Fibroblast of skin of right biceps (primary cell): Measurements from ENCODE around the gene AMMECR1.

Experiments used
- DNase-seq: peaks from one replicate; pipeline ENCODE4 v3.0.0-alpha.2; 2013

Gene AMMECR1

DNA sequence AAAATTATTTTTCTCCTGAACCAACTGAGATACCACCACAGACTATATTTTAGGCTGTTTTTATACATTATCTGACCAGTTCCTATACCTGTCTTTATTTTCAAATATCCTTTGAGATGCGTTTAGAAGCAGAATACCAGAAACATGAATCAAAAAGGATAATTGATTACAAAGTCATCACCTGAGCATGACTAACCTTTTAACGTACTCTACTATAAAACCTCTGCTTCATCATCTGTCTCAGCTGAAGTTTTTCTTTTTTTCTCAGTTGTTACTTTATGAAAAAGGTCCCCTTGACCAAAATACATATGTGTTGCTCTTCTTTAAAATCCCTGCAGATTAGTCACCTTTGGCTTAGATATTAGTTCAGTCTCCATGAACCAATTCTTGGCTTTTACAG is 109.8 kb downstream of the AMMECR1 start:
- peak; percentile 5 for DNase-seq

DNA sequence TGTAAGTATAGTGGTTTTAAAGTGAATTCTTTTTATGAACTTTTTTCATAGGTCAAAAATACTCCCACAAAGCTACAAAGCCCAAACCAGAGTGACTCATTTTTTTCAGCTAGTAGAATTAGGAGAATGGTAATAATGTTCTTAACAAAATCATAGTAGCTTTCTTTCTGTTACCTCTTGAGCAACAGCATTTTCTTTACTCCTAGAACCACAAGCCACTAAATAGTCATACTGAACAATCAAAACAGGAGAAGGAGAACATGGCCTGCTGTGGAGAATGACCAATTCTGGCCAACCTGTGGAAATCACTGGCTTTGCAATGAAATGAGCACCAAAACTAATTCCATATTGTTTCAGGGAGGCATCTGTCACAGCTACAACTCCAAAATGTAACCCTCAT is 112.9 kb downstream of the AMMECR1 start:
- peak; percentile 79 for DNase-seq

DNA sequence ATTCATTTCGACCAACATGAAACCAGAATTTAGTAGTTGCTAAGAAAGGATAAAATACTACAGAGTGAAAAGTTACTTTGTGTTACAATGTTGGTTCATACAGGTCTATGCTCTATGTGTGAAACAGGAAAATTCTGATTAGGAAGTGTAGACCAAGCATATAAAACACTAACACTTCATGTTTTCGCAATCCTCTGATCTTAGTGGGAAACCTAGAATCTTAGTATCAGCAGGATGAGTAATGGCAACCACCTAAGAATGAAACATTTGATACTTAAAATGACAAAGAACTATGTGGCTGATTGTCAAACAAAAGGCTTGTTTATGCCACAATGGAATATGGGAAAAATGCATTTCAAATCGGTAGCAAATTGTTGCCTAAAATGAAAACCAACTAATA is 116.1 kb downstream of the AMMECR1 start:
- DNase-seq: no peak

DNA sequence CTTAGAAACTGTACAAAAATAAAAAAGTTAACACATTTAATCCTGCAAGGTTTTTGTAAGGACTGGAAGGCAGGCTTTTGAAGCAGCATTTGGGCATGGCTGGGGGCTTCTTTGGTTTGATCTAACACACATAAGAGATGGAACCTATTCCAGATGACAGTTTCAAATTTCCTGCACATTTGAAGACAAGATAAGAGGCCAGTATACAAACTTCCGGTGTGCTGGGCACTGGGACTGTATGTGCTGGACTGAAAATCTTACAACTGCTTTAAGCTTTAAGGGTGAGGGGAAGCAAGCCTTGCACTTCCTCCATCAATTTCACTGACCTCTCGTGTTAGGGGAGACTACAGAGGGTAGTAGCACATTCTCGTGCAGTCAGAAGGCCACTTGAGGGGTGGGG is 122.9 kb downstream of the AMMECR1 start:
- DNase-seq: no peak

DNA sequence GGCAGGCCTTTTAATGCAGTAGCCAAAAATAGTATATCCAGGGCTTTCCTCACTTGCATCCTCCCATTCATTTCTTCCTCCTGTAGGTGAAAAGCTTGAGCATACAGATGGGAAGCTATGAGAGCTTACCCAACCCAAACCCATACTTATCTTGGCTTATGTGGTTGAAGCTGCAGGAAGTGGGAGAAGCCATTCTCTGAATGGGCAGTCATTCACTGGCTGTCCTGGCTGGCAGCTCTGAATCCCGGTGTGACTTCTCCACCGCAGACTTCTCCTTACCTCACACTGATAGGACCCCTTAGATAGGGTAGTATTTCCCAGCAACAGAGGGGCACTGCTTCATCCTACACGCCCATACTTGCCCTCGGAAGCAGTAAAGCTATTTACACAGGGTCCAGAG is 125.4 kb downstream of the AMMECR1 start:
- no peak for DNase-seq

DNA sequence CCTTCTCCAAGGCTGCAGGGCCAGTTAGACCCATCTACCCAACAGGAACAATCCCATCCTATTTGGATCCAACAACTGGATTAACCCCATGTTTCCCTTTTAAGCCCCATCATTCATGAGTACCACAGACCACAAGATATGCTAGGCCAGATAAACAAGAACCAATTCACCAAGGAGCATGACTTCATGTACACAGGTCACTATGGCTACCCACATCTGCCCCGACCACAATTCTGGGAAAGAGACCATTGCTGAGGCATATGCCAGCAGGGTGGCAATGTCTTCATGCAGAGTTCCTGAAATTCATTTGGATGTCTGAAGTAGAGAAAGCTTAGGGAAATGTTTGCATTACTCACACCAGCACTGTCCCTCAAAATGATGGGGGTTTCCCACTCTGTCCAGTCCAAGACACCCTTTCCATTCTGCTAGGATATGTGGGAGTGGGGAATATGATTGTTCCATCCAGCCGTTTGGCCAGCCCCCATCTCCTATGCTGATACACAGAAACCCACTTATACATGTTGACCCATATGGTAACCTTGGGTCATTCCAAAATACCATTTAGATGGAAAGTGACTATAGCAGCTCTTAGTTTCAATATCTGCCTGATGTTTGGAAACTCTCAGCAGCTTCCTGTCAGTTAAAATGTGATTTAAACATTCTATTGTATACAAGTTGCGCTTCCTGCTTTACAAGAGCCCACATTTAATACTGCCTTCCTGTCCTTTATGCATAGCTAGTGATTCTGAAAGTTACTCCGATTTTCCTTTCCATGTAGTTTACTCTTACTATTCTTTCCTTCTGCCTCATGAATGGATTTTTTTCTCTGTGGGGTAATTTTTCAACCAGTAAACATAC is 129.0 kb downstream of the AMMECR1 start:
- no peak for DNase-seq

DNA sequence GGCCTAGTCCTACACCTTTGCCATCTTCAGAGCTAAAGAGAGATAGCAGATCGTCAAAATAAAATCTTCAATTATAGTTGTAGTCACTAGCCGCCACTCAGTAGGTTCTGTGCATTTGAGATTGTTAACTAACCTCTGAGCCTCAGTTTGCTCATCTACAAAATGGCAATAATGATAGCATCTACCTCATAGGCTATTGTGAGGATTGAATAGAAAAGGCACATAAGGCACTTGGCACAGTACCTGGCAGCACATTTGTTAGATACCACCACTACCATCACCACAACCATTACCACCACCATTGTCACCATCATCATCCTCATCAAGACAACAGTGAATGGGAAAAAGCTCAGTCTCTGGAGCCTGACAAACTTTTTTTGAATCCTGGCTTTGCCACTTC is 134.6 kb downstream of the AMMECR1 start:
- DNase-seq: no peak

DNA sequence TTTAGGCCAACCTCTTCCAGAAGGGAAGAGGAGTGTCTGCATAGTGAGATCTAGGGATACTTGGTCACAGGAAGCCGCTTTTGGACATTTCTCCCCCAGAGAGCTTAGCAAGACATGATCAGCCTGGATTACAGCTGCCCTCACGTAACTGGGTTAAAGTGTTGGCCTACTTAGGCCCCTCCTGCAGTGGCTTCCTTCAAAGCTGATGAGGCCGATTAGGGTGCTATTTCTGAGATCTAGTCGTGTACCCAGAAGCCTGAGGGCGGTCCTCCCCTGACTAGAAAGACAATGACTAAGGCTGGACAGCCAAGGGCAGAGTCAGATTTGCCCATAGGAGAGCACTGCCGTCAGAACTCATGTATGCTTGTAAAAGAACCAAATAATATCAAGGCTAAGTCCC is 135.0 kb downstream of the AMMECR1 start:
- DNase-seq: no peak

DNA sequence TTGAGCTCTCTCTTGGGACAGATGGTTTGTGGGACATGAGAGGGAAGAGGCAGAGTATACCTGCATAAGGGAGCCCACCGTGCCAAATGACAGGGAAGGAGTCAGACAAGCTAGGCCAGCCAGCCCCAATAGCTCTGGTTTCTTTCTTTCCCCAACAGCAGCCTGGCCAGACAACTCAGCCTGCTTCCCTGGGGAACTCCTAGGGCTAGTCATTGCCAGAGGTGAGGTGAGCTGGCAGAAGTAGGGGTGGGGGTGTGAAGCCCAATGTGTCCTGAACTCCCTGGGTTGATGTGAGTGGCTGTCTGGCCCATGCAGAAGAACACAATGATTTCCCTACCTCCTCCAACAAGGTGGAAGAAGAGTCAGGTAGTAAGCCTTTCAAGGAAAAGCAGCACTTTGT is 135.5 kb downstream of the AMMECR1 start:
- peak; percentile 38 for DNase-seq

DNA sequence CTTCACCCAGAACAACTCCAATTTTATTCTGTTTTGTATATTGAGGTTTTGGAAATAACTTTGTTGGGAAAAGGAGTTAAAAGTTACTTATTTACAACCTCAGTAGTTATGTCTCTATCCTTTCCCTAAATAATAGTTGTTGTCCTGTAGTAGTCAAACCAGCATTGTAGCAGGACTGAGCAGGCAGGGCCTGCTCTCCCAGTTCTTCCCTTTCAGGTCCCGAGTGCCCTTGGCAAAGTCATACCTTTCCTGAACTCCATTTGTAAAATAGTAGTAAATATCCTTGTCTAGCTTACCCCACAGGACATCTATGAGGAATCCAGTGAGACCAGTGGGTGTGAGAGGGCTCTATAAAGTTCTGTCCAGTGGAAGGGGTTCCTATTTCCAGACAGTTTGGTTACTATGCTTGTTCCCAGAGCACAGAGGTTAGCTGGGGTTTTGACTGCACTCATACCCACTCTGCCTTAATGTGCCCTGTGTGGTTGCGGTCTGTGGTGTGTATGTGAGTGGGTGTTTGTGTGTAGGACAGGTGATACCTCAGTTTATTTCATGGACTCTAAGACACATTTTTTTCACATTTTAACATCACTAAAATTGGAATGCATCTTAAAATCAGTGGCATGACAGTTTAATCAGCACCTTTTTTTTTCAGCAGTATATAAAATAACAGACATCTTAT is 136.3 kb downstream of the AMMECR1 start:
- no peak for DNase-seq

DNA sequence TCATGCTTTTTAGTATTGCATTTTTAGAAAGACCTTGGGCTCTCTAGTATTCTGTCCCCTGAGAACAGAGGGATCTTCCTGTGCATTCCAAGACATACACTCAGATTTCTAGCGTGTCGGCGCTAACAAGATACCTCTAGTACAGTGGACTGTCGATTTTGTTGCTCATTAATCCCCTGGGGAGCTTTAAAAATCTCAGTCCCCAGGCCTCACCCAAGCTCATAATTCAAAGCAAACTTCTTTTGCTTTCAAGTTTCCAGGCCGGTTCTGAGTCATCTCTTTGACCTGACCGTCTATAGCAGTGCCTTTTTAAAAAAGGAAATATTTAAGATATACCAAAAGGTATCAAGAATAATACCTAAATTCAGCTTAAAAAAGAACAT is 137.0 kb downstream of the AMMECR1 start:
- peak; percentile 85 for DNase-seq

DNA sequence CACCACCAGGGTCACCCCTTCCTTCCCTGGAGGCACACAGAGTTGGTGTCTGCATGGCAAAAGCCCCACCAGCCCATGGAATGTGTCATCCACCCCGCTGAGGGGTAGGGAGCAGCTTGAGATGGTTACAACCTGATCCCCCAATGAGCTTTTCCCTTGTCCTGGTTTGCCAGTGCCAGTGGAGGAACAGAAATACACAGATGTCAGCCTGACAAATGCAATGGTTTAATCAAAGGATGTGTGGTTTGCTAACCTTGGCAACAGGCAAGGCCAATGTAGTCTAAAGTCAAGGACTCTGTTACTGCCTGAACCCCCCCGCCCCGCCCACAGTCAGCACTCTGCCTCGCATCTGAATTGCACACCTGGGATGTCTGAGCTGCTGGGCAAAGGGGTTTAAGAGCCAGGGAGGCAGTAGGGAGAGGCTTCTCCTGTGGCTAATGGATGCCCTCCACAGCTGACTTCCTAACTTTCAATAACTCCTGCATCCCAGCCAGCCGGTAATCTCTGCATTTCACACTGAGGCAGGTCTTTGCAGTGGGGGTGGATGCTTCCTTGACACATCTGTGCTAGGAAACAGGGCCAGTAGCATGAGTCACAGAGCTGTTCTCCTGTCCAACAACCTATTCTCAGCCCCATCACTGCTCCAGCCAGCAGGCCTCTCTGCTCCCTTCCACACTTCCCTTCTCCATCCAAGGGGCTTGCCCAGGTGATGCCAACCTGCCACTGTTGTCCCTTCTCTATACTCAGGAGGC is 137.5 kb downstream of the AMMECR1 start:
- DNase-seq: peak; percentile 78

DNA sequence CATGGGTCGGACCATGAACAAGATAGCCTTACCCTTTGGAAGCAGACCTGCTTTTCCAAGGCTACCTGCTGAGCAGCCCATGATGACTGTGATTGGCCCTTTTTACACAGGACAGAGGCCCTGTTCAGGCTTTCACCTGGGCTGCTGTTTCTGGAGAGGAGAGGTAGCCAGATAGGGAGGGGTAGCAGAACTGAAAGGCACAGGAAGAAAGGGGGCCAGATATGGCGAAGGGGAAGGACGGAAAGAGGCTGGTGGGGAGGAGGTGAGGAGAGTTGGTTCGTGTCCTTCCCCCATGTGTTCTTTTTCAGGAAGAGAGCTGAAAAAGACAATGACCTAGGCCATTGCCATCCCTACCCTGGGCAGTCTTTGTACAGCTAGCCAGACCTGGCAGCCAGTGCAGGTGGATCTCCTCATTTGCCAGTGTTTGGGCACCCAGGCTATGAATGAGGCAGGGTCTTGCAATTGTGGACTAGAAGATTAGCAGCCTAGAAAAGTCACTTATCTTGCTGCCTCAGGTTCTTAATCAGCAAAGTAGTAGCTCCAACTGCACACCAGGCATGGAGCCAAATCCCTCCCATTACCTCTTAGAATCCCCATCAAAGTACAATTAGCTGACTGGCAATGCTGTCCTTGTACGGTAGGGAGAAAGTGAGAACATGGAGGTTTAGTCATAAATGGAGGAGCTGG is 139.6 kb downstream of the AMMECR1 start:
- DNase-seq: no peak

DNA sequence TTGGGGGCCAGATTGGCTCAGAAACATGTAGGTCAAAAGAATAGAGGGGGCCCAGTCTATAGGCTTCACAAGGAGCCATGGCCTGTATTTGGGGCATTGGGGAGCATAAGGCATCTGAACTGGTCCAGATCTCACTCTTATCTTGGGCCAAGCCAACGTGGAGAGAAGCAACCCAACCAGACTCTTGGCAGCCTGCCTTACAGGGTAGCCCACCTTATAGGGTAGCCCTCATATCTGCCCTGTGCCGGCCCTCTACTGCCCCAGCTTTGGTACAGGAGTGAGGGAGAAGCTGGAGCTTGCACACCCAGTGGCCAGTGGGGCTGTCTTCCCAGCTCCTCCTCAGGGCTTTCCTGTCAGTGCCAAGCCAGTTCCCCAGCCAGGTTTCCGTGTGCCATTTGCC is 142.2 kb downstream of the AMMECR1 start:
- no peak for DNase-seq

DNA sequence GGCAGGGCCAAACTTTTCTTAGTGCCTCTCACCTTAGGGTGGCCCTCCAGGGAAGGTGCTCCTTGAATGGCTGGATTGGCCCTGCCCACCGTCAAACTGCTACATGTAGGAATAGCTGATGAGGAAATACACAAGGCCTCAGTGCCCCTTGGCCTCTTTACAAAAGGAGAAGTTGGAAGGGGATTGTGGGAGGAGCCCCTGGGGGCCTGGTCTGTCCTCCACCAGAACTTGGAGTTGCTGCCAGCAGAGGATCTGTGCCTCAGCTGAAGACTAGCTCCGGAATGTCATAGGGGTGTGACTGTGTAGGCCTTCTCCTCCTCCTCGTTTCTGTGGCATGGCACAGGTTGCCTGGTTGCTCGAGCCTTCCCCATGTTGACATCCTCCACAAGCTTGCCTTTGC is 142.7 kb downstream of the AMMECR1 start:
- no peak for DNase-seq

DNA sequence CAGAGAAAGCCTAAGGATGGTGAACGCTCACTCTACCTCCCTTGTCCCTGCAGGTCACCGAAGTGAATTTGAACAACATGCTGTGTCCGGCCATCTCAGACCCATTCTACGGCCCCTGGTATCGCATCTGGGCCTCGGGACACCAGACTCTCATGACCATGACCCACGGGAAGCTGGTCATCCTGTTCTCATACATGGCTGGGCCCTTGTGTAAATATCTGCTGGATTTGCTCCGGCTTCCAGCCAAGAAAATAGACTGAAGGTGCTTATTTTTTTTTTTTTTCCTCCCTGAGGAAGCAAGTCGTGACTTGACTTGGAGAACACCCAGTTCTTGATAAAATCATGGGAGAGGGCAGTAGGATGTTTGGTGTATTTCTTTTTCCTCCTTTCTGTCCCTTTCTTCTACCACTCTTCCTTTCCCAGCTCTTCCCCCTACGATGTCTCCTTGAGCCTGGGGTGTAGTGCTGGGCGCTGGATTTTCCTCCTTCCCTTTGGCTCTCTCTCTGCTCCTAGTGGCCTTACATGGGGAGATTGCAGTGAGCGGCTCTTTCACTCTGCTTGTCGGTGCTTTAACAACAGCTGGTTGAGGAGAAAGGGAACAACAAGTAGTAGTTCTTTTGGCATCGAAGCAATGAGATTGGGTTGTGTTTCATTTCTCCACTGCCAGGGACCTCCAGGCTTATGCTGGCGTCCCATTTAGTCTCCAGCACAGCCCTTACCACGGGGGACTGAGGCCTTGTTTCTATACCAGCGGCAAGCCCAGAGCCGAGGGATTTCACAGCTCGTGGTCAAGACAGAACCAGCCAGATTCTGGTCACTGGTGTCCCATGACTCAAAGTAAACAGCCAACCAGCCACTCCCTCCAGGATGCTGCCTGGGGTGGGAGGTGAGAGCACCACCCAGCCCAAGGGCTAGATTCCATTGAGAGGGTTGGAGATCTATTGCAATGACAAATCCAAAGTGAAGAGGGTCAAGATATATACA is 144.4 kb downstream of the AMMECR1 start:
- DNase-seq: no peak

DNA sequence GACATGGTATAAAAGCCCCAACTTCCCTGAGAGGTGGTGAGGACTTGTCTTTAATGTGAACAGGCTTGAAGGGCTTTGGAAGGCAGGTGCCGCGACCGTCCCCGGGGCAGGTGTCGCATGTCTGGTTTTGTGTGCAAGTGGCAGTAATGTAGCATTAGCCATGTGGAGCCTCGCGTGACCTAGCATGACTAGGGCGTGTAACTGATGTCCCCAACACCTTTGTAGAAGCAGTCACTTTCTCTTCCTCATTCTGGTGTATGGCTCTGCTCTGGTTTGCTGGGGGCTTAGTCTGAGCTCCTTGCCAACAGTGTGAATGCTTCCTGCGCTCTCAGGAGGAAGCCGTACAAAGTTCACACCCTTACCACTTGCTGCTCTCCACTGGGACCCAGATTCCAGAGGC is 145.7 kb downstream of the AMMECR1 start:
- no peak for DNase-seq

DNA sequence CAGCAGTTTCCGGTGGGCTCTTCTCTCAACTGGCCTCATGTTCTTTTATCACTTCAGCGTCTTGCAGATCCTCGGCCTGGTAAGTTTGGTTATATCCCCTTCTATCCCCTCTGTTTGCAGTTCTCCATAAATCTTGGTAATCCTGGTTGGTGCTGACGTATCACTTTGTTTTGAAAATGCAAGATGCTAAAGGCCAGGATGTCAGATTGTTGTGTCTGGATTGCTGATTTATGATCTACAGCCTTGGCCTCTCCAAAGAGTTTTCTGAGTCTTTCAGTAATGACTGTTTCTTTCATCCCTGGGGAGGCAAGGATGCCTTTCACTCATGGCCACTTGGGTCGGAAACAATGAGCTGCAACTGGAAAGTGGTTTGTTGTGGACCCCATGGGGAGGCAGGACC is 146.4 kb downstream of the AMMECR1 start:
- no peak for DNase-seq

DNA sequence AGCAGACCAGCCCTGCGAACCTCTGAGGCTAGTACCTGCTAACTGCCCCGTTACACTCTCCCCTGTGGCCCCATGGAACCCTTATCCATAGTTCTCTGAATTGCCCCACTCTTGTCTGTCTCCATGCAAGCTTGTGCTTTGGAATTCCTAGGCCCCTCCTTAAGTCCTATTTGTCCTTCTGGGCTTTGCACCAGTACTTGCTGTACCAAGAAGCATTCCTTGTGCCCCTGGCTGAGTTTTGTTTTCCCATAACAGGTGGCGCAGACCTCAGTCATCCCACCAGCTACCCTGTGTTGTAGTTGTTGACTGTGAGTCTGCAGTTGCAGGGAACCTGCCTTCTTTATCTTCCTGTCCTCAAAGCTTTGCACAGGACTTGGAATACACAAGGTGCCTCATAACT is 147.9 kb downstream of the AMMECR1 start:
- no peak for DNase-seq

DNA sequence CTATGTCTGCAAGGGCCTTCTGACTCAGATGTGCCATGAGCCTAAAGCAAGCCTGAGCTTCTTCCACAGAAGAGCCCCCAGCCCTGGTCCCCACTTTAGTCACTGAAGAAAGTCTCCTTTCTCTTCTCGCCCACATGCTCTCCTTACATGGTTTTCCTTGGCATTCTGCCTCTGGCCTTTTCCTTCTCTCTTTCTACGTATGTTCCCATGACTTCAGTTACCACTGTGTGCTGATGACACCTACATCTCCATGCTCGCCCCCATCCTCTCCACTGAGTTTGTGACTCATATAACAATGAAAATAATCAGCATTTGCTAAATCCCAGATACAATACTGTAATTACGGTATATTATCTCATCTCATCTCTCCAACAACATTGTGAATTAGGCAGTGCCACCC is 149.3 kb downstream of the AMMECR1 start:
- peak; percentile 75 for DNase-seq

DNA sequence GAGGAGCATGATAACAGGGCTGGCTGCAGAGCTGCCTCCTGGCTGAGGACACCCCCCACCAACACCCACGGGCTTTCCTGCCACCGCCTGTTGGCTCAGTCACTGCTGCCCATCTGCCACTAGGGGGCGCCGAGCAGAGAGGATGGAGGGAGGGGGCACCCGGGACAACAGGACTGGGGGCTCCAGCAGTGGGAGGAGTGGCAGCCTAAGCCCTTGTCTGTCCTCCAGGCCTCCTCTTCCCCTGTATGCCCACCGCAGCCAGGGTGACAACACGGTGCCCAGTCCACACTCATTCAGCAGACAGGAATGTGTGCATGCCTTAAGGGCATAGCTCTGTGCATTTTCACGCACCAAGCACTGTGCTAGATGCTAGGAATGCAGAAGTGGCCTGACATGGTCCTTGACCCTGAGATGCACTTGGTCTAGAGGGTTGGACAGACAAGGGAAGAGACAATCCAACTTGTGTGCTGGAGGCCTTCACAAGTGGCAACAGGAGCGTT is 149.9 kb downstream of the AMMECR1 start:
- DNase-seq: peak; percentile 30

DNA sequence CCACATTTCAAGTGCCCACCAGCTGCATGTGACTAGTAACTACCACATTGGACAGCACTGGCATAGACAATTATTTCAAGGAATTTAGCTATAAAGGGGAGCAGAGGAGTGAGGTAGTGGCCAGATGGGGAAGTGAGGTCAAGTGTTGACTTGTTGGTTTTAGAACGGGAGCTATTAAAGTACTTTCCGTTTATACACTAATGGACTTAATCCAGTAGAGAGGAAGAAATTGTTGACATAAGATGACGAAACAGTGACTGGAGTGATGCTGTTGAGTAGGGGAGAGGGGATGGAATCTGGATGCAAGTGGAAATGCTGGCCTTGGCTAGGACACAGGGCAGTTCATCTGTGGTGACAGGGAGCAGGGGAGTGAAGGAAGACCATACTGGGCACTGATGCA is 154.4 kb downstream of the AMMECR1 start:
- DNase-seq: no peak
